Thymus (tissue), 11 donors: ENCODE data around the gene KIAA1755. TPM values are rescaled to one million over a fixed set of nuclear protein-coding genes. Genes with fewer than 3 reads are reported as not detected.

Experiments
- DNase-seq, 9 donors: peaks; one replicate each; pipeline ENCODE4 v3.0.0-alpha.2; 2013; ENCODE audit warnings: low spot score in 9 of 9, low read depth in 6 of 9, missing footprints in 1 of 9
- H3K27ac ChIP-seq, 2 donors: one replicate each; pipeline ENCODE4 v1.5.1; 2013; ENCODE audit warnings: control low read depth in 1 of 2, low read depth in 1 of 2, low read length in 1 of 2, mild to moderate bottlenecking in 1 of 2, moderate library complexity in 1 of 2
- H3K27me3 ChIP-seq, 2 donors: one replicate each; pipeline ENCODE4 v1.5.1; 2013; ENCODE audit warnings: low read length in 1 of 2; ENCODE audit not compliant: control insufficient read depth in 2 of 2, insufficient read depth in 1 of 2
- H3K36me3 ChIP-seq, 2 donors: one replicate each; pipeline ENCODE4 v1.5.1; 2013; ENCODE audit warnings: low read length in 1 of 2, mild to moderate bottlenecking in 1 of 2, moderate library complexity in 1 of 2; ENCODE audit not compliant: control insufficient read depth in 2 of 2, insufficient read depth in 2 of 2
- H3K4me1 ChIP-seq, 2 donors: one replicate each; pipeline ENCODE4 v1.5.1; 2013; ENCODE audit warnings: low read length in 2 of 2; ENCODE audit not compliant: control insufficient read depth in 2 of 2, insufficient read depth in 2 of 2
- H3K4me3 ChIP-seq, 2 donors: one replicate each; pipeline ENCODE4 v1.5.1; 2013; ENCODE audit warnings: low read length in 2 of 2, control low read depth in 1 of 2, mild to moderate bottlenecking in 1 of 2
- H3K9me3 ChIP-seq, 2 donors: one replicate each; pipeline ENCODE4 v1.5.1; 2013; ENCODE audit warnings: low read length in 1 of 2, mild to moderate bottlenecking in 1 of 2; ENCODE audit not compliant: control insufficient read depth in 2 of 2, insufficient read depth in 1 of 2
- WGBS: extraction: QIAGEN DNeasy Blood & Tissue Kit; methylation state at CpG from one replicate; pipeline ENCODE4 v1.1.7; 2013; 5-methylcytosine and 5-hydroxymethylcytosine counted together
- polyA plus RNA-seq: library from polyadenylated mRNA; stranded (reverse); fragments of 200-250 nt; gene quantifications from one replicate; pipeline ENCODE4 v1.2.3, GENCODE V29; 2013
- total RNA-seq: library from RNA; stranded (reverse); fragments of 120-200 nt; gene quantifications from one replicate; pipeline ENCODE4 v1.2.4, GENCODE V29; 2013
- donor health status: healthy.

KIAA1755 gene
- total and polyA plus RNA-seq, 2 donors = 0.66 to 5.5 TPM

GRCh38 chr20:38238829-38239228, 21.7 kb downstream of the KIAA1755 start:
- Histone ChIP-seq H3K27ac (no peak overlapping the region), H3K27me3 (no peaks in the 10 kb centered on the region), H3K9me3 (peaks cover 1 to 18% of the 10 kb centered on the region in 2 donors), H3K4me1 (no peaks in the 10 kb centered on the region), H3K36me3 (no peaks in the 10 kb centered on the region), H3K4me3 (no peak overlapping the region)
- no peak for DNase-seq
- 73% methylated on average over 3 of the region's 3 CpGs for WGBS

DNA sequence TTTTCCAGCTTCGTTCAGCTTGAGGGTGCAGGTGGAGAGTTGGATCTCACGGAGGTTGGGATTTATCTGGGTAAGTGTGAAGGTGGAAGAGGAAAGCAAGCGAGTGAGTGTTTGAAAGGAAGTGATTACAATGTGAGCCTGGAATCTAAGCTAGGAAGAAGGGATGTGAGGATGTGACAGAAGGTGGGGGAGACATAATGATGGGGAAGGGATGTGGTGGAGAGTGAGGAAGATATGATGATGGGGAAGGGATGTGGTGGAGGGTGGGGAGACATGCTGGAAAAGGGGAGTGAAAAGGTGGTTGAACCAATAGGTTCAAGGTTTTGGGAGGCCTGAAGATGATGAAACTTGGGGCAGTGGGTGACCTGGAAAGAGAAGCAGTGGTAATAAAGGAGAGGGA, 23.2 kb downstream of the KIAA1755 start:
- Histone ChIP-seq H3K36me3 (no peaks in the 10 kb centered on the region), H3K27ac (no peak overlapping the region), H3K9me3 (peaks cover 0 to 11% of the 10 kb centered on the region in 2 donors), H3K4me1 (no peaks in the 10 kb centered on the region), H3K27me3 (no peaks in the 10 kb centered on the region), H3K4me3 (no peak overlapping the region)
- DNase-seq = no peak
- 80% methylated on average over 3 of the region's 3 CpGs for WGBS

DNA sequence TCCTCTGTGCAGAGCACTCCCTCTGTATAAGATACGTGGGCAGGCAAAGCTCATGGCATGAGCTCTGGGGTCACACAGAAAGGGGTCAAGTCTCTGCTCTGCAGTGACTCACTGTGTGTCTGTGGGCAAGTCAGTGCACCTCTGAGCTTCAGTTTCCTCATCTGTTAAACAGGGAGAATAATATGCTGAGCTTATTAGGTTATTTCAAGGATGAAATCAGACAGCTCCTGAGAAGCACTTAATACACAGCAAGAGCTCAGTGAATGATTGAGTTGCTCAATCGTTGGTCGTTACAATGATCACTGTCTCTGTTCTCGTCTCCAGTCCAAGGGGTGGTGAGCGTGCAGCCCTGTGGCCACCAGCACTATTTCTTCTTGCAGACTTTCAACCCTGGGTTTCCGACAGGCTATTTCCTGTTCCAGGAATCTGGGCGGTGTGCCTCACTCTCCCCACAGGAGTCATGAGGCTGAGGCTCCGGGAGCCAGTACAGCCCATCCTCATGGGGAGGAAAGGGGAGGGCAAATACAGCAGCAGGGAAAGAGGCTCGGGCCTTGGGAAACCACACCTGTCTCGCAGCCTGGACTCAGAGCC, 28.9 kb downstream of the KIAA1755 start:
- Histone ChIP-seq H3K27ac (no peak overlapping the region), H3K27me3 (peaks cover 0 to 2% of the 10 kb centered on the region in 2 donors), H3K36me3 (no peaks in the 10 kb centered on the region), H3K4me1 (no peaks in the 10 kb centered on the region), H3K9me3 (no peaks in the 10 kb centered on the region), H3K4me3 (no peak overlapping the region)
- 19% methylated on average over 10 of the region's 10 CpGs for WGBS
- no peak for DNase-seq

DNA sequence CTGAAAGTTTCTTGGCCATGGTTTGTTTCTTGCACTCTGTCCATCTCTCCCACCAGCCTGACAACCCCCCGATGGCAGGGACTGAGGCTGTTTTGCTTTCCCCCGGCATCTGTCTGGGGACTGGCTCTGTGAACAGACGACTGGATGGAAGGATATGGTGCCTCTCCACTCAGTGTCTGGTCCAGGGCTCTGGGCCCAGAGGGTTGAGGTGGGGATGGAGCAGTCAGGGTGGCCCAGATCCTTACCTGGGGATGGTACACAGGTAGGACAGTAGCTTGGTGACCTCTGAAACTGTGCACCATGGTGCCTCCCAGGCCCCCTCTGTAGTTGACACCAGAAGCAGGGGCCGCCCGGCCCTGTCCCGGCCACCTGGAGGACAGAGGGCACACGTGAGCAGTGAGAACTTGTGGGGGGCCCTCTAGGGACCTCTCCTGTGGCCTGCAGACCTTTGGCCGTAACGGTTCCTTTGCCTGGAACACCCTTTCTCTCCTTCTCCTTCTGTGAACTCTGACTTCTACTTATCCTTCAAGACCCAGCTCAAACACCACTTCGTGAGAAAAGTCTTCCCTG, 29.5 kb downstream of the KIAA1755 start:
- no peaks in the 10 kb centered on the region for H3K4me1 ChIP-seq
- no peaks in the 10 kb centered on the region for H3K36me3 ChIP-seq
- H3K9me3 ChIP-seq = no peaks in the 10 kb centered on the region
- peaks cover 0 to 2% of the 10 kb centered on the region in 2 donors for H3K27me3 ChIP-seq
- DNase-seq = no peak
- H3K4me3 ChIP-seq = no peak overlapping the region
- 77% methylated on average over 10 of the region's 10 CpGs for WGBS
- H3K27ac ChIP-seq = no peak overlapping the region

DNA sequence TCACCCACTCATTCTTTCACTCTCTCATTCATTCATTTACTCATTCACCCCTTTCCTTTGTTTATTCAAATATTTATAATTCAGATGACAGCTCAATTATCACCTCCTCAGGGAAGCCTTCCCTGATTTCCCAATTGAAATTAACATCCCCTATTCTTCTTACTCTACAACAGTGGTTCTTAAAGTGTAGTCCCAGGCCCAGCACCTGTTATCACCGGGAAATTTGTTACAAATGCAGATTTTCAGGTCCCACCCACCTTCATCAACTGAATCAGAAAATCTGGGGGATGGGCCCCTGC, 30.3 kb downstream of the KIAA1755 start:
- WGBS = 80% methylated on average over 1 of the region's 1 CpG
- Histone ChIP-seq H3K27ac (no peak overlapping the region), H3K4me3 (no peak overlapping the region), H3K9me3 (no peaks in the 10 kb centered on the region), H3K4me1 (no peaks in the 10 kb centered on the region), H3K36me3 (no peaks in the 10 kb centered on the region), H3K27me3 (peaks cover 0 to 2% of the 10 kb centered on the region in 2 donors)
- no peak for DNase-seq

- H3K4me1 ChIP-seq = no peaks in the 10 kb centered on the region
- H3K27me3 ChIP-seq = peaks cover 0 to 2% of the 10 kb centered on the region in 2 donors
- no peak for DNase-seq
- no peak overlapping the region for H3K27ac ChIP-seq
- no peaks in the 10 kb centered on the region for H3K9me3 ChIP-seq
- no peak overlapping the region for H3K4me3 ChIP-seq
- H3K36me3 ChIP-seq = no peaks in the 10 kb centered on the region
- 87% methylated on average over 6 of the region's 6 CpGs for WGBS
These were observed 30.9 kb downstream of the KIAA1755 start for GRCh38 chr20:38229376-38230252.

DNA sequence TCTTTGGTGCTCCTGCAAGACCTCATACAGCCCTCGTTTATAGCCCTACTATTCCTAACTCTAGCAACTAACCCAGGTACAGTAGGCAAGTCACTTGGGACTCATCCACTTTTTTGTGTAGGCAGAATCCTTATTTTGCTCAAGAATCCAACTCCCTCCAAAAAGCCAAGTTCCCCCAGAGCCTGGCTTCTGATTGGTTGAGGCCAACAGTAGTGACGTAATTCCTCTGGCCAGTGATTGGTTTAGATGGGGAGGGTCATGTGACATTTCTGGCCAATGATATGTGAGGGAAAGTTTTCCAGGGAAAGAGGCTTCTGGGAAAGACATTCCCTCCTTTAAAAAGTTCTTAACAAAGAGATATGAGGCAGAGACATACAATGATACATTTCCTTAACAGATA, 32.1 kb downstream of the KIAA1755 start:
- H3K27ac ChIP-seq = no peak overlapping the region
- no peak for DNase-seq
- H3K4me3 ChIP-seq = no peak overlapping the region
- 66% methylated on average over 2 of the region's 2 CpGs for WGBS
- no peaks in the 10 kb centered on the region for H3K4me1 ChIP-seq
- peaks cover 0 to 2% of the 10 kb centered on the region in 2 donors for H3K27me3 ChIP-seq
- no peaks in the 10 kb centered on the region for H3K36me3 ChIP-seq
- no peaks in the 10 kb centered on the region for H3K9me3 ChIP-seq

DNA sequence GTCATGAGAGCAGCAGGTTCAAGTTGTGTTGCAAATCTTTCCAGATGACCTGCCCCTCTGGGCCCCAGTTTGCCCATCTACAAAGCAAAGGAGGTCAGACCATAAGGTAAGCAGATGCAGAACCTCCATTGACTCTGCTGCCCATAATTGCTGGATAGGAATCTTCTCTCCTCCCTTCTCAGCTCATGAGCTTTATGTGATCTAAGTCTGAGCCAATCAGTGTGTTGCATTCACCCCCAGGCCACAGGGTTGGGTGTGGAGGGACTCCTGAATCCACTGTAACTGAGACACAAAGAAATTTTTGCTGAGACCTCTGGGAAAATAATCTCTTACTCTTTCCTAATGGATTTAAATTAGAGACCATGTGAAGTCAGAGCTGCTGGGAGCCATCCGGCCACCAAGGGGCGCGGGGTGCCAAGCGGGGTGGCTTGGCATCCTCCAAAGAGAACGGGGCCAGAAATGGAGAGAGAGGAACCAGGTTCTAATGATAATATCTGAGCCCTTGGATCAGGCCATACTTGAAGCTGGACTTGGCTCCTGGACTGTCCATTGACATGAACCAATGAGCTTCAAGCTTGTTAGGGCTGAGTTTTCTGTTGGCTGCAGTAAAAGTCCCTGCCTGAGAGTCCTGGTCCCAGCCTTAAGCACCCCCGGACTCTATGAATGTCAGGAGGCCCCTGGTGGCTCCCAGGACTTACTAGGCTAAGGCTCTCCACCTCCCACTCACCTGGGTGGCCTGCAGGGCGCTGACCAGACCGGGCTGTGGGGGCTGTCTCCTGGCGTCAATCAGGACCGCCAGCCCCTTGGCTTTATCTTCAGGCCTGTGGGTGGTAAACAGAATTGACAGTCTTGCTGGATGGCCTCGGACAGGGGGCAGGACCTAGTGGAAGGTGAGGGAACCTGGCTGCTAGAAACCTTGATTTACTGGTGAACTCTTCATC, 32.8 kb downstream of the KIAA1755 start:
- Histone ChIP-seq H3K36me3 (no peaks in the 10 kb centered on the region), H3K27me3 (peaks cover 0 to 2% of the 10 kb centered on the region in 2 donors), H3K4me1 (no peaks in the 10 kb centered on the region), H3K4me3 (no peak overlapping the region), H3K9me3 (no peaks in the 10 kb centered on the region), H3K27ac (no peak overlapping the region)
- no peak for DNase-seq
- 93% methylated on average over 11 of the region's 11 CpGs for WGBS
